ENCODE results near the gene CUZD1.

- TF ChIP-seq CTCF (conservative IDR thresholded peaks at IDR 0.05; ENCODE audit: low read depth in 2 of 2) (no peak), POLR2AphosphoS5 (IDR thresholded peaks at IDR 0.05; ENCODE audit: low read depth) (no peak), EZH2phosphoT487 (IDR thresholded peaks at IDR 0.05; ENCODE audit: unreplicated experiment) (no peak), REST (IDR thresholded peaks at IDR 0.05; ENCODE audit: unreplicated experiment) (no peak)
Observed at GRCh38 chr10:122894261-122894944, 48.7 kb upstream of the CUZD1 start.
